Ishikawa (cell line): ENCODE measurements around the gene EMCN.

Experiments
- CEBPB ChIP-seq: IDR thresholded peaks from 2 replicates; pipeline ENCODE4 v1.6.1; 2012
- CREB1 ChIP-seq: IDR thresholded peaks from 2 replicates; pipeline ENCODE4 v1.6.1; 2012; ENCODE audit warnings: low read depth
- EGR1 ChIP-seq: IDR thresholded peaks from 2 replicates; pipeline ENCODE4 v1.6.1; 2012
- EP300 ChIP-seq: IDR thresholded peaks from 2 replicates; pipeline ENCODE4 v1.6.1; 2012; ENCODE audit warnings: borderline replicate concordance
- FOXM1 ChIP-seq: IDR thresholded peaks from 2 replicates; pipeline ENCODE4 v1.6.1; 2012; ENCODE audit warnings: low read depth, borderline replicate concordance
- MAX ChIP-seq: IDR thresholded peaks from 2 replicates; pipeline ENCODE4 v1.6.1; 2012
- NFIC ChIP-seq: IDR thresholded peaks from 2 replicates; pipeline ENCODE4 v1.6.1; 2012
- RAD21 ChIP-seq: IDR thresholded peaks from 2 replicates; pipeline ENCODE4 v1.6.1; 2012; ENCODE audit warnings: low read depth
- REST ChIP-seq: IDR thresholded peaks from 2 replicates; pipeline ENCODE4 v1.6.1; 2012; ENCODE audit warnings: low read depth, mild to moderate bottlenecking
- TAF1 ChIP-seq: IDR thresholded peaks from 2 replicates; pipeline ENCODE4 v1.6.1; 2012; ENCODE audit warnings: low read depth, mild to moderate bottlenecking
- TCF12 ChIP-seq: IDR thresholded peaks from 2 replicates; pipeline ENCODE4 v1.6.1; 2012; ENCODE audit warnings: low read depth
- TEAD4 ChIP-seq: IDR thresholded peaks from 2 replicates; pipeline ENCODE4 v1.6.1; 2012
- USF1 ChIP-seq: IDR thresholded peaks from 2 replicates; pipeline ENCODE4 v1.6.1; 2012
- YY1 ChIP-seq: IDR thresholded peaks from 2 replicates; pipeline ENCODE4 v1.6.1; 2012; ENCODE audit warnings: low read depth
- ZBTB7A ChIP-seq: IDR thresholded peaks from 2 replicates; pipeline ENCODE4 v1.6.1; 2012; ENCODE audit warnings: low read depth

The EMCN gene

GRCh38 chr4:100517864-100518341 lies at the start of gene EMCN:
EMCN (minus strand) TSS chr4:100518022; CDS start chr4:100517914, 108 bp downstream.
- no peak for TF ChIP-seq USF1
- TF ChIP-seq CEBPB: no peak
- TF ChIP-seq MAX: no peak
- TF ChIP-seq NFIC: no peak
- TF ChIP-seq TCF12: no peak
- no peak for TF ChIP-seq TEAD4
- TF ChIP-seq EP300: no peak
- TF ChIP-seq RAD21: no peak
- TF ChIP-seq ZBTB7A: no peak
- no peak for TF ChIP-seq REST
- TF ChIP-seq FOXM1: no peak
- TF ChIP-seq YY1: no peak
- TF ChIP-seq CREB1: no peak

GRCh38 chr4:100566396-100566795 lies 48.6 kb upstream of the EMCN start:
- TF ChIP-seq CREB1 (no peak), ZBTB7A (no peak), EP300 (no peak), TAF1 (no peak), MAX (no peak), REST (no peak), USF1 (no peak), RAD21 (no peak), CEBPB (no peak), NFIC (no peak), FOXM1 (no peak), TEAD4 (no peak), EGR1 (no peak), YY1 (no peak)

GRCh38 chr4:100557306-100557705 lies 39.5 kb upstream of the EMCN start:
- TF ChIP-seq CREB1 (no peak), YY1 (no peak), RAD21 (no peak), TCF12 (no peak), EGR1 (no peak), TEAD4 (no peak), USF1 (no peak)

- TF ChIP-seq MAX (no peak), TCF12 (no peak), RAD21 (no peak), CEBPB (no peak), EGR1 (no peak), REST (no peak), NFIC (no peak), CREB1 (no peak), TAF1 (no peak), USF1 (no peak), ZBTB7A (no peak), TEAD4 (no peak), EP300 (no peak), YY1 (no peak), FOXM1 (no peak)
Measured at GRCh38 chr4:100555611-100556337, 38.0 kb upstream of the EMCN start.
